NCI-H2227 (cell line): Measurements from ENCODE around the gene TNFRSF13B.
"Not testable (repeated sequence)": the region's sequence is repeated elsewhere in the genome, so short reads cannot be mapped to it uniquely, and the experiment has no call there.

Source experiments
- DNase-seq: peaks from one replicate; lab custom pipeline; 2025; ENCODE audit not compliant: unreplicated experiment; lab: John Stamatoyannopoulos, UW

The TNFRSF13B gene

GRCh38 chr17:16912021-16912962 is 59.6 kb downstream of the TNFRSF13B start:
- DNase-seq: no peak

DNA sequence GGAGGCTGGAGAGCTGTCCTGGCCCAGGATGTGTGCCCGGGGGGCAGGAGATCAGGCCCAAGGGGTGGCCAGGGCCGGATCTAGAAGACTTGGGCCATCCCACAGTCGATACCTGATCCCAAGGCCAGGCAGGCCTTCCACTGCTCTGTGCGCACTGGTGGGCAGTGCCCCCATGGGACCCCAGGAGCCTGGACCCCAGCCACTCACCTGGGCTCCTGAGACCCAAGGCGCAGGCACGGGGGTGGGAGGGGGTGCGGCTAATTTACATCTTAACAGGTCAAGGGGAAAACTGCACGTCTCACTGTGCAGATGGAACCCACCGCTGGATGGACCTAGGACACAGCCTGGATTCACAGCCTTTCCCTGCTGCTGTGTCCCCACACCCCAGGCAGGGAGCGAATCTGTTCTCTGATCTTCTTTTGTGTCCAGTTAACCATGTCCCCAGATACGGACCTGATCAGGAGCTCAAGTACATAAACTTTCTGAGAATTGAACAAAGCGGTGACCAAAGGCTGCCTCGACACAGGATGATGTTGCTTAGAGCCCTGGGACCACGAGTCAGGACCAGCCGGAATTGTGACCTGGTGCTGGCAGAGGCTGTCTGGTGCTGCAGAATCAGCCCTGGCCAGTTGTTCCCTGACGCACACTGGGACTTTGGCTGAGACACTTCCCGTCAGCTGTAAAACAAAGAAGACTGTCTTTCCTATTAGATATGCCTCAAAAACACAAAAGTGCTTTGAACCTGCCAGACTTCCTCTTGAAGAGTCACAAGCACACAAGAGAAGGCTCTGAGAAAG is 60.6 kb downstream of the TNFRSF13B start:
- DNase-seq: no peak

- DNase-seq: no peak
These were observed 61.6 kb downstream of the TNFRSF13B start for GRCh38 chr17:16910341-16910740.

DNA sequence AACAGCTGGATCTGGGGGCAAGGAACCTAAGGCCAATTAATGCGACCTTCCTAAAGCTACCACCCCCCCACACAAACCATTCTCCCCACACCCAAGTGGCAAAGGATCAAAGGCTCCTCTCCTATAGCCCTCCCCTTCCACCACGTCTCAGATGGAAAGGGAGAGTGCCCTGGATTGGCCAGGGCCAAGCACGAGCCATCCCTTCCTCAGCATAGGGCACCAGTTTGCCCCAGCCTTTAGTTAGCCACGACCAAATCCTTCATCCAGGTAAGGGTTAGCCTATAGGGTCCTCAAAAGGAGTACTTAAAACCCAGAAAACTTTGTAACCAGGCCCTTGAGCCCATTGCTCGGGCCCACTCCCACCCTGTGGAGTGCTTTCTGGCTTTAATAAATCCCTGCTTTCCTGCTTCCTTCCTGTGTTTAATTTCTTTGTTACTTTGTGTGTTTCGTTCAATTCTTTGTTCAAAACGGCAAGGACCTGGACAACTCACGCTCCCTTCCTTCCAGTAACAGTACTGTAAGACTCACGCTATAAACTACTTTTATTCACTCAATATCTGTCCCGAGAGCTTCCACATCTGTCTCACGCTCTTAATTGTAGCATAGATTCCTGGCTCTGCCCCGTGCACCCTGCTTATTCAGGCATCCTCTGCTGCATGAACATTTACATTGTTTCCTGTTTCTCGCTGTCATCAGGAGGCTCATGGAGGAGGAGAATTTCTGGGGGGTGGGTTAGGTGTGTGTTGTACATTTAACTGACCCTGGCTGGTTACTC is 62.3 kb downstream of the TNFRSF13B start:
- no peak for DNase-seq

GRCh38 chr17:16908273-16908672 is 63.6 kb downstream of the TNFRSF13B start:
- no peak for DNase-seq

DNA sequence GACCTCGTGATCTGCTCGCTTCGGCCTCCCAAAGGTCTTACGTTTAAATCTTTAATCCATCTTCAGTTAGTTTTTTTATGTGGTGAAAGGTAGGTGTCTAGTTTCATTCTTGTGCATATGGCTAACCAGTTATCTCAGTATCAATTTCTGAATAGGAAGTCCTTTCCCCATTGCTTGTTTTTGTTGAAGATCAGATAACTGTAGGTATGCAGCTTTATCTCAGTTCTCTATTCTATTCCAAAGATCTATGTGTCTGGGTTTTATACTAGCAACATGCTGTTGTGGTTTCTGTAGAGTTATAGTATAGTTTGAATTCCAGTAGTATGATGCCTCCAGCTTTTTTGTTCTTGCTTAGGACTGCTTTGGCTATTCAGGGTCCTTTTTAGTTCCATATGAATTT is 65.2 kb downstream of the TNFRSF13B start:
- DNase-seq: no peak

DNA sequence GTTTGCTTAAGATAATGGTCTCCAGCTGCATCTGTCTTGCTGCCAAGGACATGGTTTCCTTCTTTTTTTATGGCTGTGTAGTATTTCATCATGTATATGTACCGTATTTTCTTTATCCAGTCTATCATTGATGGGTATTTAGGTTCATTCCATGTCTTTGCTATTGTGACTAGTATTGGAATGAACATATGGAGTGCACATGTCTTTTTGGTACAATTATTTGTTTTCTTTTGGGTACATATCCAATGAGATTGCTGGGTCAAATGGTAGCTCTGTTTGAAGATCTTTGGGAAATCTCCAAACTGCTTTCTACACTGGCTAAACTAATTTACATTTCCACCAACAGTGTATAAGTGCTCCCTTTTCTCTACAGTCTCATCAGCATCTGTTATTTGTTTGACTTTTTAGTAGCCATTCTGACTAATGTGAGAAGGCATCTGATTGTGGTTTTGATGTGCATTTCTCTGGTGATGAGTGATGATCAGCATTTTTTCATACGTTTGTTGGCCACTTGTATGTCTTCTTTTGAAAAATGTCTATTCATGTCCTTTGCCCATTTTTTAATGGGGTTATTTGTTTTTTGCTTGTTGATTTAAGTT is 66.2 kb downstream of the TNFRSF13B start:
- no peak for DNase-seq

GRCh38 chr17:16903070-16903469 is 68.8 kb downstream of the TNFRSF13B start:
- not testable (repeated sequence) for DNase-seq

DNA sequence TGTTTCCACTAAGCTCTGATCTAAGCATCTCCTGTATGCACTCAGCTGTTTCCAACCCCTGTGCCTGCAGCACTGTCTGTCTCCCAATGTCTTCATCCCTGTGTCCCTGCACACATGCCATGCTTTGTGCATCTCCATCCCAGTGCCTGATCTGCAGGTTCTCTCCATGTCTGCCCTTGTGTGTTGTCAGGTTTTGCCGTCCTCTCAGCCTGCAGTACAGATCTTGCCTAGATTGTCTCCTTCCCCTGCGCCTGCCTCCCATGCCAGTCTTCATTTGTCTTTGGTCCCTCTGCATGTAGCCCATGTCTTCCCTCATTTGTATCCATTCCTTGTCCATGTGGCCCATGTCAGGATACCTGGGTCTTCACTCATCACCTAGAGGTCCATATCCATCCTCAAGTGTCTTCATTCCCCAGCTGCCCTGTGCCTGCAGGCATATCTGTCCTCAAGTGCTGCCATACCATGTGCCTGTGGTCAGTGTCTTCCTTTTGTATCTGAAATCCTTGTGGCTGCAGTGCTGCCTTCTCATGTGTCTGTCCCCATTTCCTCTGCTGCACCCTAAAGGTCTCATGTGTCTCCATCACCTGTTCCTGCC is 71.5 kb downstream of the TNFRSF13B start:
- DNase-seq: no peak

DNA sequence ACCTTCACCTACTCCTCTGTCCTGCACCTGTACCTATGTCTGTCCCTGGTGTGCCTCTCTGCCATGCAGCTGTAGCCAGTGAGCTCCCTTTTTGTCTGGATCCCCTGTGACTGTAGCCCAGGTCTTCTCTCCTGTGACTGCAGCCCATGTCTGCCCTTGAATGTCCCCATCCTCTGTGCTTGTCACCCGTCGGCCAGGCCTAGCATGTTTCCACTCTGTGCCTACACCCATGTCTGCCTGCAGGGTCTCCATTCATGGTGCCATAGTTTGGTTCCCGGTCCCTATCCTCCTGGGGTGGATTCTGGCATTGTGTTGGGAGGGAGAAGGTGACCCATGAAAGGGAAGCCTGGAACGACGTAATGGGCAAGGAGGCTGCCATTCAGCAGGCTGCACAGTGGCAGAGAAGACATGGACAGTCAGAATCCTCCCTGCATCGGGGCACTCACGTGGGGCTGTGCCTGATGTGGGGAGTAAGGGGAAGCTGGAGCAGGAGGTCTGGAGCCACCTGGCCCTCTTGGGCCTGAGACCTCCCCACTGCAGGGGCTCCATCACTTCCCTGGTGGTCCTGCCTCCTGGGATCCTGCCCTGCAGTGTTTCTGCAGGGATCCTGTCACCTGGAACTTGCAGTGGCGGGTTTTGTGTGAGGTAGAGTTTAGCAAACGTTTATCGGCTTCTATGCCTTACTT is 74.6 kb downstream of the TNFRSF13B start:
- not testable (repeated sequence) for DNase-seq

GRCh38 chr17:16896235-16896634 is 75.7 kb downstream of the TNFRSF13B start:
- not testable (repeated sequence) for DNase-seq

GRCh38 chr17:16893527-16893926 is 78.4 kb downstream of the TNFRSF13B start:
- DNase-seq: not testable (repeated sequence)

DNA sequence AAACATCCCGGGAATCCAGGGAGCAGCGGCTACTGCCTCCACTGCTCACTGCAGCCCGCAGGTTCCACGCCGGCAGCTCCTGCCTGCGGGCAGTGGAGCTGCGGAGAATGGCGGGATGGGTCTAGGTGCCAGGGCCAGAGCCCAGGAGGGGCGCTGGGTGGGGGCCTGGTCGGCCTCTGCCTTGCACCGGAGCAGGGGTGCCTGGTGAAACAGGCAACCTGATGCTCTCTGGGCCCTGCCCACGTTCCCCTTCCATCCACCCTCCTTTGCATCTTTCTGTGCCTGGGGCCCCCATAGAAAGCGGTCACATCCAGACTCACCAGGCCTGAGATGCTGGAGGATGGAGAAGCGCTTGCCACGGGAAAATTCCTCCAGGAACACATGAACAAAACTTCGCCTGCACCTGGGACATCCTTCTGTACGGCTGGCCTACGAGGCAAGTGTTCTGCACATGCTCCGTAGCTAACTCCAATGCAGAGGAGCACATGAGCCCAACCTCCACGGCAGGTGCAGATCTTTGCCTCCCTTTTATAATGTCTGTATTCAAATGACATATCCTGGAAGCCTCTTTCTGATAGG is 79.0 kb downstream of the TNFRSF13B start:
- DNase-seq: not testable (repeated sequence)

DNA sequence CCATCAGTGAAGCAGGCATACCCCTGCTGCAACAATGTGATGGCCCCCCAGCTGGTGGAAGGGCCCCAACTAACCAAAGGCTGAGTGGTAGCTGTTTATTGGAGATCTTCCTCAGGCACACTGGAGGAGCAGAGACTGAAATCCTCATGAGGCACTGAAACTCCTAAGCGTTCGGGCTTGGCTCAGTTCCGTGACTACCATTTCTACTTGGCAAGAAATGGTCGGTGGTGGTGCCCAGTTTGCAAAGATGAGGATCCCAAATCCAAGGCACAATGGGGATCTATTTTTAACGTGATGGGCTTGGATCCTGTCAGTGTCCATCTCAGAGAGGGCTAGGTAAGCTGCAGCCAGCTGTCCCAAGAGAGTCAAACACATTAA is 82.8 kb downstream of the TNFRSF13B start:
- no peak for DNase-seq
